Stimulated activated memory B cell treated with anti-CD40 and anti-IgM and Interleukin-4, amounts not matched to agents 10 μg/mL and 1 μg/mL and 100 μg/mL, for 72 hours (primary cell): ENCODE measurements around the gene PRDM5.
"Not testable (repeated sequence)": the region's sequence is repeated elsewhere in the genome, so short reads cannot be mapped to it uniquely, and the experiment has no call there.

Experiments used
- ATAC-seq: fragments of 150-1000 bp; cut with Tn5 transposase; 2 replicates; pipeline ENCODE4 v1.10.0; 2021
- H3K27ac Mint-ChIP-seq: one replicate; pipeline ENCODE4 v1.8.0; 2022; ENCODE audit warnings: mild to moderate bottlenecking, mixed read lengths
- H3K27me3 Mint-ChIP-seq: one replicate; pipeline ENCODE4 v1.8.0; 2022; ENCODE audit warnings: mixed read lengths
- H3K36me3 Mint-ChIP-seq: one replicate; pipeline ENCODE4 v1.8.0; 2022; ENCODE audit warnings: mixed read lengths
- H3K4me1 Mint-ChIP-seq: one replicate; pipeline ENCODE4 v1.8.0; 2022; ENCODE audit warnings: mixed read lengths
- H3K4me3 Mint-ChIP-seq: one replicate; pipeline ENCODE4 v1.8.0; 2022; ENCODE audit warnings: mild to moderate bottlenecking, moderate library complexity, mixed read lengths
- H3K9me3 Mint-ChIP-seq: one replicate; pipeline ENCODE4 v1.8.0; 2022; ENCODE audit warnings: mixed read lengths

PRDM5 gene

GRCh38 chr4:120777459-120777858 lies 145.1 kb downstream of the PRDM5 start:
- H3K4me3 Mint-ChIP-seq, result no peak overlapping the region
- no peaks in the 10 kb centered on the region for H3K36me3 Mint-ChIP-seq
- H3K4me1 Mint-ChIP-seq, result no peaks in the 10 kb centered on the region
- ATAC-seq, result no peak
- no peaks in the 10 kb centered on the region for H3K9me3 Mint-ChIP-seq
- H3K27me3 Mint-ChIP-seq, result no peaks in the 10 kb centered on the region
- no peak overlapping the region for H3K27ac Mint-ChIP-seq

DNA sequence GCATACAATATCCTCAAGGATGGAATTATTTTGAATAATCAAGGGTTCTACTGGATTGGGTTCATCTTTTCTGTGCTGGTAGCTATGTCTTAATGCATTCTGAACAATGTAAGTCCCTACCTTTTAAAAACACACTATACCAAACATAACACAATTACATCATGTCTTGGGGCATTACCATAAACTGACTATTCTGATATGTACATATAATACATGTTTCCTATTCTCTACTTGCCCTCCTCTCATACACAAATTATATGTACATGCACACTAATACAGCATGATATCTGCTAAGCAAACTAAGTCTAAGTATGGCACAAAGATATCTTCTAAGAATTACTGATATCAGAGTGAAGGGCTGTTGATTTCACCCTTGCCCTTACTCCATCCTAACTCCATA lies 147.1 kb downstream of the PRDM5 start:
- H3K36me3 Mint-ChIP-seq, result no peaks in the 10 kb centered on the region
- no peaks in the 10 kb centered on the region for H3K4me1 Mint-ChIP-seq
- no peaks in the 10 kb centered on the region for H3K27me3 Mint-ChIP-seq
- no peak overlapping the region for H3K4me3 Mint-ChIP-seq
- H3K27ac Mint-ChIP-seq, result no peak overlapping the region
- H3K9me3 Mint-ChIP-seq, result no peaks in the 10 kb centered on the region
- ATAC-seq, result no peak

GRCh38 chr4:120773641-120774040 lies 148.9 kb downstream of the PRDM5 start:
- Mint-ChIP-seq H3K4me3 (no peak overlapping the region), H3K36me3 (no peaks in the 10 kb centered on the region), H3K27me3 (no peaks in the 10 kb centered on the region), H3K27ac (no peak overlapping the region), H3K4me1 (no peaks in the 10 kb centered on the region), H3K9me3 (peaks cover 3% of the 10 kb centered on the region)
- ATAC-seq, result no peak

- no peak for ATAC-seq
- H3K27me3 Mint-ChIP-seq, result no peaks in the 10 kb centered on the region
- H3K9me3 Mint-ChIP-seq, result peaks cover 3% of the 10 kb centered on the region
- no peaks in the 10 kb centered on the region for H3K4me1 Mint-ChIP-seq
- no peak overlapping the region for H3K4me3 Mint-ChIP-seq
- H3K36me3 Mint-ChIP-seq, result no peaks in the 10 kb centered on the region
- H3K27ac Mint-ChIP-seq, result no peak overlapping the region
Measured at GRCh38 chr4:120771907-120772306, 150.6 kb downstream of the PRDM5 start.

DNA sequence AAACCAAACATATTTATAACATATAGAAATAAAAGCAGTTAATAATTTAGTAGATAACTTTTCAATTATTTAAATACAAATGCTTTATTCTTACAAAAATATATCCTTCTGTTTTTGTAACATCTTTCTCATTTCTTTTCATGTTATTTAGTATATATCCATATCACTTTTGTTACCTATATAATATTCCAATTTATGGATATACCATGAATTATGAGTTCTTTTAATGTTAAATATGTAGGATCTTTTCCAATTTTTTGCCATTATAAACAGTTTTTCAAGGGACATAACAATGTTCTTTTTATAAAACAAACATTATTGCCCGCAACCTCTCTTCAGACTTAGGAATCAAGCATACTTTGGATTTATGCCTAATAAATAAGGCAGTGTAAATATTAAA lies 151.6 kb downstream of the PRDM5 start:
- no peaks in the 10 kb centered on the region for H3K27me3 Mint-ChIP-seq

DNA sequence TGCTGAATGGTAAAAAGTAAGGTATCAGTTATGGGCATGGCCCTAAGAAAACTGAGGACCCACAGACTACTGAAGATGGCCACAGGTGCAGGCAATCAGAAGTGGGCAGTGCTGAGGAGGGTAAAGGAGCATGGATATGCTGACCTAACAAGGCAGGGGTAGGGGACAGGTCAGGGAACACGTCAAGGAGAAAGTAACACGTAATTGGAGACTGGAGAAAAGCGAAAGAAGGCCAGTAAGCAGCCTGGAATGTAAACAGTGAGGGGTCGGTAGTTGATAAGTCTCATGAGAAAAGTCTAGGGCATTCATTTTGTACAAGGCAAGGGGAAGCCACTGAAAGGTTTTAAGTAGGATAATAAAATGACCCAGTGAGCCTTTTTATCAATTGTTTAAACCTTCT lies 153.3 kb downstream of the PRDM5 start:
- Mint-ChIP-seq H3K27me3 (no peaks in the 10 kb centered on the region), H3K4me1 (no peaks in the 10 kb centered on the region), H3K4me3 (no peak overlapping the region), H3K27ac (no peak overlapping the region), H3K9me3 (peaks cover 3% of the 10 kb centered on the region), H3K36me3 (no peaks in the 10 kb centered on the region)
- no peak for ATAC-seq

More for the DNA sequence above, 151.6 kb downstream of the PRDM5 start:
- Mint-ChIP-seq H3K4me1 (no peaks in the 10 kb centered on the region), H3K36me3 (no peaks in the 10 kb centered on the region), H3K27ac (no peak overlapping the region), H3K9me3 (peaks cover 3% of the 10 kb centered on the region), H3K4me3 (no peak overlapping the region)
- ATAC-seq, result no peak

DNA sequence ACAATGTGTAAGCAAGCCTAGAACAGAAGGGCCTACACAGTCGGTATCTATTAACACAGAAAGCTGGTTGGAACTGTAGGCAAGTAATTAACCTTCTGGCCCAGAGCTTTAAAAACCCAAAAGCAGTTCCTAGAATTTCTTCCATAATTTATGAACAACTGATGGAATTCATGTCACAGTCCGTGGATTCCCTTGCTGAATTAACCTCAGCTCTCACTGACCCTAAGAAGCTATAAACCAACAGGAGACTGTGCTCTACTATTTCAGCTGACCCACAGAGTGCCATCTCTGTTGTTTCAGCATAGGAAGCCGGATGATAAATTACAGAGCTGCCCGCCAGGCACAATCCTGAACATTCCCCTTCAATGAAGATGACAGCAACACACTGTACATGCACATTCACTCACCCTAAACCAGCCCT lies 157.3 kb downstream of the PRDM5 start:
- Mint-ChIP-seq H3K36me3 (no peaks in the 10 kb centered on the region), H3K9me3 (peaks cover 3% of the 10 kb centered on the region), H3K4me3 (no peak overlapping the region), H3K4me1 (no peaks in the 10 kb centered on the region), H3K27ac (no peak overlapping the region), H3K27me3 (no peaks in the 10 kb centered on the region)
- no peak for ATAC-seq

GRCh38 chr4:120763650-120764049 lies 158.9 kb downstream of the PRDM5 start:
- Mint-ChIP-seq H3K36me3 (no peaks in the 10 kb centered on the region), H3K9me3 (no peaks in the 10 kb centered on the region), H3K4me1 (no peaks in the 10 kb centered on the region), H3K27ac (no peak overlapping the region), H3K27me3 (no peaks in the 10 kb centered on the region), H3K4me3 (no peak overlapping the region)
- no peak for ATAC-seq

DNA sequence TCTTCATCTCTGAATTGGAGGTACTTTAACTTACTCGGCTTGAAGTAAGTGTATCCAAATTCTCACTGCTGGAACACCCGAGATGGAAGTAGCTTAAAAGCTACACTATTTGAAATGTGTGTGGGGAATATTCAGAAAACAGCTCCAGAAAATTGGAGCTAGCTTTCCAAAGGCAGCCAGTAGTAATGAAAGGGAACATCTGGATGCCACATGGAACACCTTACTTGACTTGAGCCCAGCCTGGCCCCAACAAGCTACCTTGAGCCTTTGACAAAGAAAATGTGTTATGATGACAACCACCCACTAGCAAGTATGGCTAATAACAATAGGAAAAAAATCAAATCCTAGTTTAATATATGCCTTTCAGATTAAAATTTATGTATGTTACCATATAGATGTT lies 161.5 kb downstream of the PRDM5 start:
- Mint-ChIP-seq H3K4me1 (no peaks in the 10 kb centered on the region), H3K9me3 (peaks cover 4% of the 10 kb centered on the region), H3K36me3 (no peaks in the 10 kb centered on the region), H3K27ac (no peak overlapping the region), H3K27me3 (no peaks in the 10 kb centered on the region), H3K4me3 (no peak overlapping the region)
- ATAC-seq, result no peak

DNA sequence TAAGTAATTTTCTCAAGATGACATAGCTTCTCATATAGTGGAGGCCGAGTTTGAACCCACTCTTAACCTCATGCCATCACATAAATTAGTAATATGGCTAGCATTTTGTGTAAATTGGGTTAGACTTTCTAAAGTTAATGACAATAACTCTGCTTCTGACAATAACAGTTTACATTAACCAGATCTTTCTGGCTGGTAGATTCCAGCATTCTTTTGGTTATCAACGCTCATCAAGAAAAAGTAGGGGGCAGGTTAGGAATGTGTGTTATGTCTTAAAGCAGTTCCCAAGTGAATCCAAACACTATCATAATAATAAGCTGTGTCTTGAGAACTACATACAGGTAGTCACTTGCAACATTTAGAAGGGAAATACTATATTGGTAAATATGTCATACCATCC lies 162.5 kb downstream of the PRDM5 start:
- H3K27ac Mint-ChIP-seq, result no peak overlapping the region
- no peak for ATAC-seq
- no peaks in the 10 kb centered on the region for H3K27me3 Mint-ChIP-seq

DNA sequence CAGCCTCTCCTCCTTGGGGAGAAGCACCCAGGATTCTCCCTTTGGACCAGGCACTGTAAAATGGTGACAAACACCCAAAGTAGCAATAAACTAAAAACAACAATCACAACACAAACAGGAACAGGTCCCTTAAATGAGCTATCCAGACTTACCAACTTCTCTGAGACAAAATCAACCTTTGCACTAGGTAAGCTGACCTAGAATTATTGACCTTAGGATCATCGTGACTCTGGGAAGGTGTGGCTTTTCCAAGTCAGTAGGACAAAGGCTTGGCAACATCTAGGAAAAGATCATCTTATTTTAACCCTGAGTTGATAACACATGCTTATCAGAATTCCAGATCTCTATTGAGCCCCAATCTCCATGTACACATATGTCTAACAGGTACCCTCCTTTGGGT lies 166.7 kb downstream of the PRDM5 start:
- peak; percentile 27 for ATAC-seq
- H3K27me3 Mint-ChIP-seq, result no peaks in the 10 kb centered on the region

More for the DNA sequence above, 162.5 kb downstream of the PRDM5 start:
- Mint-ChIP-seq H3K9me3 (peaks cover 4% of the 10 kb centered on the region), H3K4me3 (no peak overlapping the region), H3K4me1 (no peaks in the 10 kb centered on the region), H3K36me3 (no peaks in the 10 kb centered on the region)

DNA sequence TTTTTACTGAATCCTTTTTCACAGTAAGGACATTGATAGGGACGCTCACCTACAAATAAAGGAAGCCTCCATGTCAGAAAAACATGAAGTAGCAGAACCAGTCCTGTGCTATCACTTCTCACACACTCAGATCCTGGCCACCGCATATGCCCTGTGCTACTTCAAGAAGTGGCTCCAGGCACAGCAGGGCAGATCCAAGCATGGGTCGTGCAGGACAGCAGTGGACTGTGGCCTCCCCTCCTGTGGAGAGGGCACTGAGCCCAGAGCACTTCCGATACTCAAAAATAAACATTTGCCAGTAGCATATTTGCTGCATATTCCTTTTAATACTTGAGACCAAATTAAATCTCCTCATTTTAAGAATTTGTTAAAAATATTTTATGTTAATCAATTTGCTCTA lies 167.9 kb downstream of the PRDM5 start:
- H3K4me3 Mint-ChIP-seq, result no peak overlapping the region
- H3K27ac Mint-ChIP-seq, result no peak overlapping the region
- ATAC-seq, result no peak
- H3K36me3 Mint-ChIP-seq, result no peaks in the 10 kb centered on the region
- no peaks in the 10 kb centered on the region for H3K4me1 Mint-ChIP-seq
- no peaks in the 10 kb centered on the region for H3K27me3 Mint-ChIP-seq
- peaks cover 8% of the 10 kb centered on the region for H3K9me3 Mint-ChIP-seq

More for the DNA sequence above, 166.7 kb downstream of the PRDM5 start:
- Mint-ChIP-seq H3K36me3 (no peaks in the 10 kb centered on the region), H3K9me3 (peaks cover 4% of the 10 kb centered on the region), H3K4me1 (no peaks in the 10 kb centered on the region), H3K27ac (no peak overlapping the region), H3K4me3 (no peak overlapping the region)

DNA sequence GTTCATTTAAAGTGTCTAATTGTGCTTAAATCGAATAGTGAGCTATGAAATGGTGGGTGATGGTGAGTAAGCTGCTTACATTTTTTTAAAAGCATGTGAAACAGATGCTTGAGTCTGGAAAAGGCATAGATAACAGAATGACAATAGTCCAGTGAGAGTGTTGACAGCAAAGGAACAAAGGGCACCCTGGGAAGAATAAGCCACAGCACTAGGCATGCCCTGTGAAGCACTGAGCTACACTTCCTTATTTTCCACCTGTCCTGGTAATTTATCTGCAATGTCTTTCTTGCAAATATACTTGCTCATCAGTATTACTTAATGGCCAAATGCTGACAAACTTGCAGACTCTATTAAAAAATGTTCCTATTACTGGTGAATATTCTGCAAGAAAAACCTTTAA lies 168.7 kb downstream of the PRDM5 start:
- ATAC-seq, result no peak
- H3K36me3 Mint-ChIP-seq, result no peaks in the 10 kb centered on the region
- H3K4me1 Mint-ChIP-seq, result no peaks in the 10 kb centered on the region
- H3K27ac Mint-ChIP-seq, result no peak overlapping the region
- no peak overlapping the region for H3K4me3 Mint-ChIP-seq
- peaks cover 8% of the 10 kb centered on the region for H3K9me3 Mint-ChIP-seq
- H3K27me3 Mint-ChIP-seq, result no peaks in the 10 kb centered on the region

- no peaks in the 10 kb centered on the region for H3K36me3 Mint-ChIP-seq
- no peaks in the 10 kb centered on the region for H3K27me3 Mint-ChIP-seq
- no peak overlapping the region for H3K27ac Mint-ChIP-seq
- H3K4me3 Mint-ChIP-seq, result no peak overlapping the region
- H3K4me1 Mint-ChIP-seq, result no peaks in the 10 kb centered on the region
- peaks cover 3% of the 10 kb centered on the region for H3K9me3 Mint-ChIP-seq
- no peak for ATAC-seq
Measured at GRCh38 chr4:120750152-120750525, 172.4 kb downstream of the PRDM5 start.

DNA sequence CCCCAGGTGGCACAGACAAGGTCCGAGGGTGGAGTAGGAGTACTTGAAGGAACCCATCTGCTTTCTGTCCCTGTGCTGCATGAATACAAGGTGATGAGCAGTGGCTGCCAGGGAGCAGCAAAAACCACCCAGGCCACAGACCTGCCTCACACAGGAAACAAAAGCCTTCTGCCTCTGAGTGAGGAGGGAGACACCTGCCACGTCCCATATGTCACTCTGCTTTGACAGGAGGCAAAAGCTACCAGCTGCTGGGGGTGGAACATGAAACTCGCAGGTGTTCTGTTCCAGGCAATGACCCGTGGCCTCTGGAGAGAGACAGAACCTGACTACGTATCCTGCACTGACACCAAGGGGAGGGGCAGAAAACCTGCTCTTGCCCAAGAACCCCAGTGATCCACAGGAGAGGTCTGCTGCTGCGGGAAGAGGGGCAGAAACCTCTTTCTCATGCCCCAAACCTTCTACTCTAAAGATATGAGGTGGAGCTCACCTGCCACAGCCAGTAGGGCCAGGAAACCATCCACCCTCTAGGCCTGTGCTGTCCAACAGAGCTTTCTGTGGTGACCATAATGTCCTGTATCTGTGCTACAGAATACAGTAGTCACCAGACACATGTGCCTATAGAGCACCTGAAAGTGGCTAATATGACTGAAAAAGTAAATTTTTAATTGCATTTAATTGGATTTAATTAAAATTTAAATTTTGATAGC lies 172.9 kb downstream of the PRDM5 start:
- Mint-ChIP-seq H3K27me3 (no peaks in the 10 kb centered on the region), H3K4me1 (no peaks in the 10 kb centered on the region), H3K36me3 (no peaks in the 10 kb centered on the region), H3K4me3 (no peak overlapping the region), H3K9me3 (peaks cover 3% of the 10 kb centered on the region), H3K27ac (no peak overlapping the region)
- ATAC-seq, result no peak

GRCh38 chr4:120741636-120742035 lies 180.9 kb downstream of the PRDM5 start:
- ATAC-seq, H3K36me3 Mint-ChIP-seq, H3K4me3 Mint-ChIP-seq, H3K4me1 Mint-ChIP-seq, H3K9me3 Mint-ChIP-seq, H3K27ac Mint-ChIP-seq, H3K27me3 Mint-ChIP-seq: not testable (repeated sequence)

DNA sequence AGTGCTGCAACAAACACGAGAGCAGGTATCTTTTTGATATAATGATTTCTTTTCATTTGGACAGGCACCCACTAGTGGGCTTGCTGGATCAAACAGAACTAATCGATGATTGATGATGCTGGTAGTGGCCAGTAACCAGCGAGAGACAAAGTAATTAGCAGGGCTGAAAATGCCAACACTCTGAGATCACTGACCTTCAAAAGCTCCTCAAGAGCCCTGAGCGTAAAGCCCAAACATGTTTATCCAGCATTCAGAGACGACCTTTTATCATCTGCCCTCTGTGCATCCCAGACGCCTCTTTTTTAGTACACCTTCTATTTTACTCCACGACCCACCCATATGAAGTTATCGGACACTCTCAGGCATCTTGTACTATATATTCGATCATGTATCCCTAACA lies 186.2 kb downstream of the PRDM5 start:
- H3K36me3 Mint-ChIP-seq, result no peaks in the 10 kb centered on the region
- H3K9me3 Mint-ChIP-seq, result no peaks in the 10 kb centered on the region
- no peak overlapping the region for H3K4me3 Mint-ChIP-seq
- no peak overlapping the region for H3K27ac Mint-ChIP-seq
- no peak for ATAC-seq
- no peaks in the 10 kb centered on the region for H3K27me3 Mint-ChIP-seq
- no peaks in the 10 kb centered on the region for H3K4me1 Mint-ChIP-seq
